ENCODE measurements around the gene FBXO9. TPM values are rescaled to one million over a fixed set of nuclear protein-coding genes. Genes with fewer than 3 reads are reported as not detected.

The FBXO9 gene
- total RNA-seq, 1 experiment from 2014 or later, result 27.4 TPM

Other genes starting within 250 kb of the FBXO9 start
- gene GSTA5, start 224.6 kb upstream of the FBXO9 start, total RNA-seq (2014; rRNA removed; shearing (Covaris generic)), result not detected in 2 replicates
- not detected in 2 replicates for gene GSTA3, start 155.7 kb upstream of the FBXO9 start, total RNA-seq (2014; rRNA removed; shearing (Covaris generic))
- gene GSTA4, start 70.1 kb upstream of the FBXO9 start, total RNA-seq (2014; rRNA removed; shearing (Covaris generic)), result 28.9 and 29.7 TPM in 2 replicates
- 6.7 and 6.9 TPM in 2 replicates for gene CILK1, start 3.6 kb upstream of the FBXO9 start, total RNA-seq (2014; rRNA removed; shearing (Covaris generic))
- gene GCM1, start 83.4 kb downstream of the FBXO9 start, total RNA-seq (2014; rRNA removed; shearing (Covaris generic)), result not detected in 2 replicates